BJ (cell line): Measurements from ENCODE around the gene SH3RF3. TPM values are rescaled to one million over a fixed set of nuclear protein-coding genes. Genes with fewer than 3 reads are reported as not detected.

Experiments
- CTCF ChIA-PET: fragments of 350-600 bp; formaldehyde crosslinking; extraction: SDS; loops from one replicate; lab custom pipeline; 2021; ENCODE audit warnings: antibody characterized with exemption, inconsistent platforms; lab: Yijun Ruan, JAX
- POLR2A ChIA-PET: fragments of 300-600 bp; sonication (Branson Sonifier 250); formaldehyde crosslinking; extraction: SDS; loops from one replicate; lab custom pipeline; 2021; ENCODE audit warnings: antibody characterized with exemption; lab: Charles Lee
- DNase-seq: peaks from one replicate; pipeline ENCODE4 v3.0.0-alpha.2; 2011; ENCODE audit warnings: low read depth
- H3K27me3 ChIP-seq: 2 replicates; pipeline ENCODE4 v1.6.0; 2011; ENCODE audit warnings: low read length; ENCODE audit not compliant: control insufficient read depth, insufficient read depth
- H3K36me3 ChIP-seq: 2 replicates; pipeline ENCODE4 v1.5.1; 2011; ENCODE audit warnings: low read length; ENCODE audit not compliant: control insufficient read depth, insufficient read depth
- H3K4me3 ChIP-seq: 2 replicates; pipeline ENCODE4 v1.5.1; 2011; ENCODE audit warnings: low read depth, mild to moderate bottlenecking, control low read depth, low read length
- CTCF ChIP-seq: IDR thresholded peaks from 2 replicates; pipeline ENCODE4 v1.5.1; 2011; ENCODE audit warnings: low read depth, mild to moderate bottlenecking, control low read depth, inconsistent platforms, low read length, moderate library complexity; ENCODE audit not compliant: insufficient read depth
- polyA plus RNA-seq: library from polyadenylated mRNA; depleted of rRNA; stranded (reverse); fragments of >200 nt; gene quantifications from 2 replicates; pipeline ENCODE4 v1.2.3, GENCODE V29; 2011

SH3RF3 gene
- polyA plus RNA-seq, 1 experiment, result 3.6 TPM

- DNase-seq, result peak; percentile 82
- no peaks in the 10 kb centered on the region for H3K27me3 ChIP-seq
- no peaks in the 10 kb centered on the region for H3K36me3 ChIP-seq
- CTCF ChIA-PET, result interaction anchor here (0.9 to 1.6 kb wide), 7 partner anchors 9 to 204 kb away, joined by 3 to 5 read pairs (median 3); partner anchors contain the start of gene SH3RF3
- no peak overlapping the region for H3K4me3 ChIP-seq
- no peak for TF ChIP-seq CTCF
- POLR2A ChIA-PET, result interaction anchor here (0.5 kb wide), 1 partner anchor 209 kb away, joined by 11 read pairs; no protein-coding TSS in a partner anchor
Observed at GRCh38 chr2:109331896-109332848, 203.2 kb downstream of the SH3RF3 start.

- ChIA-PET CTCF (interaction anchor here (0.9 to 1.6 kb wide), 6 partner anchors 9 to 204 kb away, joined by 3 to 5 read pairs (median 3); partner anchors contain the start of gene SH3RF3), POLR2A (no interaction called here)
- Histone ChIP-seq H3K27me3 (no peaks in the 10 kb centered on the region), H3K36me3 (no peaks in the 10 kb centered on the region), H3K4me3 (no peak overlapping the region)
- no peak for TF ChIP-seq CTCF
- no peak for DNase-seq
Observed at GRCh38 chr2:109332880-109333279, 203.9 kb downstream of the SH3RF3 start.

GRCh38 chr2:109333414-109334210 lies 204.6 kb downstream of the SH3RF3 start:
- no peak for DNase-seq
- ChIA-PET CTCF (interaction anchor here (0.9 to 1.4 kb wide), 3 partner anchors 10 to 175 kb away, joined by 3 to 5 read pairs (median 3); no protein-coding TSS in a partner anchor), POLR2A (no interaction called here)
- Histone ChIP-seq H3K4me3 (no peak overlapping the region), H3K27me3 (no peaks in the 10 kb centered on the region), H3K36me3 (no peaks in the 10 kb centered on the region)
- TF ChIP-seq CTCF, result peak; percentile 41

- H3K4me3 ChIP-seq, result no peak overlapping the region
- POLR2A ChIA-PET, result no interaction called here
- CTCF ChIA-PET, result interaction anchor here (0.9 kb wide), 1 partner anchor 90 kb away, joined by 3 read pairs; no protein-coding TSS in a partner anchor
Observed at GRCh38 chr2:109335631-109336176, 206.7 kb downstream of the SH3RF3 start.

More at GRCh38 chr2:109335631-109336176, 206.7 kb downstream of the SH3RF3 start:
- no peaks in the 10 kb centered on the region for H3K36me3 ChIP-seq
- TF ChIP-seq CTCF, result no peak
- peak; percentile 65 for DNase-seq
- H3K27me3 ChIP-seq, result no peaks in the 10 kb centered on the region
